Thyroid gland (tissue), 4 donors: Measurements from ENCODE around the gene TREX2. TPM values are rescaled to one million over a fixed set of nuclear protein-coding genes. Genes with fewer than 3 reads are reported as not detected.

Experiments
- DNase-seq, 2 donors: peaks; one replicate each; pipeline ENCODE4 v3.0.0-alpha.2; 2019
- H3K27ac ChIP-seq, 3 donors: fragments of 200-600 bp; sonication (generic); 1 replicate in 2 of 3; 2 replicates in 1 of 3; pipeline ENCODE4 v1.5.1; 2016 to 2019; ENCODE audit warnings: mild to moderate bottlenecking in 1 of 3, moderate library complexity in 1 of 3
- H3K27me3 ChIP-seq: fragments of 200-600 bp; sonication (generic); one replicate; pipeline ENCODE4 v1.5.1; 2019
- H3K36me3 ChIP-seq, 2 donors: fragments of 200-600 bp; sonication (generic); one replicate each; pipeline ENCODE4 v1.5.1; 2016 to 2019
- H3K4me1 ChIP-seq, 2 donors: fragments of 200-600 bp; sonication (generic); one replicate each; pipeline ENCODE4 v1.5.1; 2017 to 2019
- H3K4me3 ChIP-seq, 3 donors: fragments of 200-600 bp; sonication (generic); replicated peaks in 1 of 3; 1 replicate in 2 of 3; 2 replicates in 1 of 3; pipeline ENCODE4 v1.5.1; 2016; ENCODE audit warnings: mild to moderate bottlenecking in 1 of 3
- H3K9me3 ChIP-seq: fragments of 200-600 bp; sonication (generic); one replicate; pipeline ENCODE4 v1.5.1; 2017
- POLR2A ChIP-seq, 2 donors: fragments of 450-650 bp; IDR thresholded peaks; one replicate each; pipeline ENCODE4 v1.6.1; 2017; ENCODE audit warnings: antibody characterized with exemption in 2 of 2, mild to moderate bottlenecking in 2 of 2, moderate library complexity in 1 of 2
- WGBS, 2 donors: methylation state at CpG; one replicate each; pipeline ENCODE4 v1.1.5; 2017; 5-methylcytosine and 5-hydroxymethylcytosine counted together
- intact Hi-C: fragments of 100-400 bp; cut with DNase I; formaldehyde crosslinking; loops from one replicate; pipeline ENCODE4 v1.15.1; 2023
- total RNA-seq, 4 donors: library from RNA; depleted of rRNA; stranded (reverse); fragments of >200 nt; gene quantifications; one replicate each; pipeline ENCODE4 v1.2.3, GENCODE V29; 2016
- TF ChIP-seq, protein P1 (sequence below), 6 experiments: fragments of 200-600 bp in 3 of 6; fragments of 450-650 bp in 3 of 6; sonication (generic) in 3 of 6; IDR thresholded peaks; one replicate each; pipeline ENCODE4 v1.5.1; 2016 to 2019; ENCODE audit warnings: antibody characterized with exemption in 6 of 6, mild to moderate bottlenecking in 2 of 6, inconsistent platforms in 1 of 6, moderate library complexity in 1 of 6

The TREX2 gene
- total RNA-seq, 4 donors from 2014 or later = 0.40 to 8.9 (median 3.2) TPM; not detected in 1

- H3K4me3 ChIP-seq = no peak overlapping the region
- intact Hi-C loops = no loop called here
- TF ChIP-seq POLR2A (IDR thresholded peaks at IDR 0.05) = no peak
- TF ChIP-seq, protein P1, sequence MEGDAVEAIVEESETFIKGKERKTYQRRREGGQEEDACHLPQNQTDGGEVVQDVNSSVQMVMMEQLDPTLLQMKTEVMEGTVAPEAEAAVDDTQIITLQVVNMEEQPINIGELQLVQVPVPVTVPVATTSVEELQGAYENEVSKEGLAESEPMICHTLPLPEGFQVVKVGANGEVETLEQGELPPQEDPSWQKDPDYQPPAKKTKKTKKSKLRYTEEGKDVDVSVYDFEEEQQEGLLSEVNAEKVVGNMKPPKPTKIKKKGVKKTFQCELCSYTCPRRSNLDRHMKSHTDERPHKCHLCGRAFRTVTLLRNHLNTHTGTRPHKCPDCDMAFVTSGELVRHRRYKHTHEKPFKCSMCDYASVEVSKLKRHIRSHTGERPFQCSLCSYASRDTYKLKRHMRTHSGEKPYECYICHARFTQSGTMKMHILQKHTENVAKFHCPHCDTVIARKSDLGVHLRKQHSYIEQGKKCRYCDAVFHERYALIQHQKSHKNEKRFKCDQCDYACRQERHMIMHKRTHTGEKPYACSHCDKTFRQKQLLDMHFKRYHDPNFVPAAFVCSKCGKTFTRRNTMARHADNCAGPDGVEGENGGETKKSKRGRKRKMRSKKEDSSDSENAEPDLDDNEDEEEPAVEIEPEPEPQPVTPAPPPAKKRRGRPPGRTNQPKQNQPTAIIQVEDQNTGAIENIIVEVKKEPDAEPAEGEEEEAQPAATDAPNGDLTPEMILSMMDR (IDR thresholded peaks at IDR 0.05) = no peak
- no peaks in the 10 kb centered on the region for H3K27me3 ChIP-seq
- peaks cover 0 to 5% of the 10 kb centered on the region in 2 donors for H3K4me1 ChIP-seq
- H3K27ac ChIP-seq = no peak overlapping the region
- no CpG with 5 or more reads among the region's 16 CpGs for WGBS, 2 donors
- H3K36me3 ChIP-seq = no peaks in the 10 kb centered on the region
- H3K9me3 ChIP-seq = no peaks in the 10 kb centered on the region
- DNase-seq = no peak
Measured at GRCh38 chrX:153478746-153479145, 32.9 kb upstream of the TREX2 start.

DNA sequence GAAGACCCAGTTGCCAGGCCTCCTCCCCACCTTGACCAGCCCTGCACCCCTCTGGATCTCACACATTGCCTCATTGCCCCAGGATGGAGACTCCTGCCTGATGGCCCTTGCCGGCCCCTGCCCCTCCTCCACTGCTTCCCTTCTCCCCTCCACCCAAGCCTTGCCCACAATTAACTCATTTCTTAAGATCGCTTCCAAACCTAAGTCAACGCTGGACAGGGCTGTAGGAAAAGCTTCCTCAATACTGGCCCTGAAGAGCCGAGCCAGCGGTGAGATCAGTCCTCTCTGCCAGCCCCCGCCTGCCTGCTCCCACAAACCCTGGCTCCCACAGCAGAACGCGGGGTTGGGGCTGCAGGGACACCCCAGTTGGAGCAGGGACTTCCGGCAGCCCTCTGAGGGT is 32.0 kb upstream of the TREX2 start:
- peaks cover 0 to 5% of the 10 kb centered on the region in 2 donors for H3K4me1 ChIP-seq
- H3K4me3 ChIP-seq = no peak overlapping the region
- no peak overlapping the region for H3K27ac ChIP-seq
- no peak for DNase-seq
- 65 to 68% methylated on average over 5 to 9 of the region's 9 CpGs for WGBS, 2 donors
- TF ChIP-seq, protein P1 (IDR thresholded peaks at IDR 0.05) = no peak
- TF ChIP-seq POLR2A (IDR thresholded peaks at IDR 0.05) = no peak
- intact Hi-C loops = no loop called here
- H3K9me3 ChIP-seq = no peaks in the 10 kb centered on the region
- H3K27me3 ChIP-seq = no peaks in the 10 kb centered on the region
- H3K36me3 ChIP-seq = no peaks in the 10 kb centered on the region

DNA sequence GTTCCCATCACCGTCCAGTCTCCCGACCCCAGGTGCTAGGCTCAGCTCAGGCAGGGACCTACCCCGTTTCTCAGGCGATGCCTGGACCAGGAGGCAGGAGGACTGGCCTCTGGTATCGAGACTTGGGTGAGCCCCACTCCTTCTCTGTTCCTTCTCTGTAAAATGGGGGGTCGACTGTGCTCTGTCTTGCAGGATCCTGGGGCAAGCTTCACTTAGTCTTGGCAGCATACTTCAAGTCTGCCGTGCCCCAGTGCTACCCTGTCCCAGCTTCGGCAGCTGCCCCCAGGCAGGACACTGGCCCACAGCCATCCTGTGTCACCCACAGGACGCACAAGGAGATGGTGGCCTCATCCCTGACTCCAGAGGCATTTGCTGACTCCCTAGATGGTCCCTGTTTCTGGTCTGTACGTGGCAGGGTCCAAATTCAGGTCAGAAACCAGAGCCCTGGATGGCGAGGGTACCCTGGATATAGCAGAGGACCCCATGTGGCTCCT is 31.6 kb upstream of the TREX2 start:
- TF ChIP-seq, protein P1 (IDR thresholded peaks at IDR 0.05) = no peak
- no peak for TF ChIP-seq POLR2A (IDR thresholded peaks at IDR 0.05)
- Histone ChIP-seq H3K36me3 (no peaks in the 10 kb centered on the region), H3K4me3 (no peak overlapping the region), H3K4me1 (peaks cover 0 to 5% of the 10 kb centered on the region in 2 donors), H3K9me3 (no peaks in the 10 kb centered on the region), H3K27me3 (no peaks in the 10 kb centered on the region), H3K27ac (peak overlapping the region in 2 of 3 donors; percentile 24 to 46)
- no peak for DNase-seq
- intact Hi-C loops = no loop called here
- 40% methylated on average over 2 of the region's 11 CpGs; no CpG with 5 or more reads in 1 of the 2 donors for WGBS, 2 donors

DNA sequence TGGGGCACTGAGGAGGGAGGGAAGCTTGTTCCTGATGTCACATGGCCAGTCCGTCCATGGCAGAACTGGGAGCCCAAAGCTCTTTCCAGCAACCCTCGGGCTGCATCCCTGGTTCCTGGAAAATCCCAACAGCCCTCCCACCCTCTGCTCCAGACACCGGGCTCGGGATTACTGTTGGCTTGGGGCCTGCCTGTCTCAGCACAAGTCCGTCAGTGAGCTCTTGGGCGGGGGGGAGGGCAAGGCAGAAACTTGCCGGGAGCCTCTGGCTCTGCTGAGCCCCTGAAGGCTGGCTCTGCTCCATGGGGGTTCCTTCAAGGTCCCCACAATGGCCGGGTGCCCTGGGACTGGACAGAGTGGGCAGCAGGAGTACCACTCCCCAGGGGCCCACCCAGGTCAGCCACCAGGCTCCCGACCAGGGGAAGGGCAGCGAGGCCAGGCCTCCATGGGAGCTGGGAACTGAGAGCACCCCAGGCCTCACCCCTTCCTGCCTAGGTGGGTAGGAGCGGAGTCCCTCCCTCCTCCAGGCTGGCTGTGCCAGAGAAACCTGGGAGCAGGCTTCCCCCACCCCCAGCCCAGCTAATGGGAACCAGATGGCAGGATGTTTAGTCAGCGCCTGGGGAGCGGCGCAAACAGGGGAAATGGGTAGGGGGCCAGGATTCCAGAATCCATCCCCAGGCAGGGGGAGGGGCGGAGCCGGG is 31.0 kb upstream of the TREX2 start:
- TF ChIP-seq, protein P1 (IDR thresholded peaks at IDR 0.05) = no peak
- TF ChIP-seq POLR2A (IDR thresholded peaks at IDR 0.05) = no peak
- Histone ChIP-seq H3K4me3 (no peak overlapping the region), H3K27me3 (no peaks in the 10 kb centered on the region), H3K27ac (peak overlapping the region in 2 of 3 donors; percentile 24 to 46), H3K9me3 (no peaks in the 10 kb centered on the region), H3K4me1 (peaks cover 0 to 5% of the 10 kb centered on the region in 2 donors), H3K36me3 (no peaks in the 10 kb centered on the region)
- no peak for DNase-seq
- intact Hi-C loops = no loop called here
- 85% methylated on average over 6 of the region's 16 CpGs; no CpG with 5 or more reads in 1 of the 2 donors for WGBS, 2 donors

- H3K4me1 ChIP-seq = peaks cover 0 to 5% of the 10 kb centered on the region in 2 donors
- no peak for DNase-seq
- intact Hi-C loops = no loop called here
- H3K27ac ChIP-seq = no peak overlapping the region
- H3K36me3 ChIP-seq = no peaks in the 10 kb centered on the region
- TF ChIP-seq, protein P1 (IDR thresholded peaks at IDR 0.05) = no peak
- no peak for TF ChIP-seq POLR2A (IDR thresholded peaks at IDR 0.05)
- 87 to 95% methylated on average over 10 of the region's 11 CpGs for WGBS, 2 donors
- no peak overlapping the region for H3K4me3 ChIP-seq
- H3K9me3 ChIP-seq = no peaks in the 10 kb centered on the region
- H3K27me3 ChIP-seq = no peaks in the 10 kb centered on the region
Measured at GRCh38 chrX:153475751-153476281, 30.0 kb upstream of the TREX2 start.
